HEK293 (cell line): ENCODE measurements around the gene RNF144B.

Source experiments
- BCL6B ChIP-seq: fragments of 450-650 bp; formaldehyde crosslinking; IDR thresholded peaks from 2 replicates; pipeline ENCODE4 v1.5.1; 2017; ENCODE audit warnings: missing biosample characterization, missing genetic modification characterization
- GFI1B ChIP-seq: fragments of 450-650 bp; formaldehyde crosslinking; IDR thresholded peaks from 2 replicates; pipeline ENCODE4 v1.5.1; 2016; ENCODE audit warnings: missing biosample characterization, missing genetic modification characterization
- GLI2 ChIP-seq: fragments of 450-650 bp; formaldehyde crosslinking; IDR thresholded peaks from 2 replicates; pipeline ENCODE4; 2017; ENCODE audit warnings: missing biosample characterization, missing genetic modification characterization, low read depth, borderline replicate concordance
- GLIS2 ChIP-seq: fragments of 450-650 bp; formaldehyde crosslinking; IDR thresholded peaks from 2 replicates; pipeline ENCODE4 v1.5.1; 2016; ENCODE audit warnings: missing biosample characterization, missing genetic modification characterization
- HOXD13 ChIP-seq: sonication (generic); formaldehyde crosslinking; IDR thresholded peaks from 2 replicates; pipeline ENCODE4 v1.8.0; 2022; ENCODE audit warnings: missing genetic modification reagents, borderline replicate concordance
- SCRT1 ChIP-seq: fragments of 450-650 bp; formaldehyde crosslinking; IDR thresholded peaks from 2 replicates; pipeline ENCODE4 v1.5.1; 2016; ENCODE audit warnings: missing biosample characterization, missing genetic modification characterization, borderline replicate concordance
- SP2 ChIP-seq: fragments of 450-650 bp; formaldehyde crosslinking; IDR thresholded peaks from 2 replicates; pipeline ENCODE4 v1.5.1; 2016; ENCODE audit warnings: missing biosample characterization, missing genetic modification characterization
- ZBTB21 ChIP-seq: fragments of 450-650 bp; formaldehyde crosslinking; IDR thresholded peaks from 2 replicates; pipeline ENCODE4 v1.5.1; 2017; ENCODE audit warnings: missing biosample characterization, missing genetic modification characterization
- ZBTB8A ChIP-seq: fragments of 450-650 bp; formaldehyde crosslinking; IDR thresholded peaks from 2 replicates; pipeline ENCODE4 v1.5.1; 2016; ENCODE audit warnings: missing biosample characterization, missing genetic modification characterization
- ZFP69B ChIP-seq: fragments of 450-650 bp; formaldehyde crosslinking; IDR thresholded peaks from 2 replicates; pipeline ENCODE4 v1.5.1; 2016; ENCODE audit warnings: missing biosample characterization, missing genetic modification characterization
- ZIC2 ChIP-seq: fragments of 450-650 bp; formaldehyde crosslinking; IDR thresholded peaks from 2 replicates; pipeline ENCODE4 v1.5.1; 2016; ENCODE audit warnings: missing biosample characterization, missing genetic modification characterization
- ZNF169 ChIP-seq: fragments of 450-650 bp; formaldehyde crosslinking; IDR thresholded peaks from 2 replicates; pipeline ENCODE4 v1.5.1; 2016; ENCODE audit warnings: missing biosample characterization, missing genetic modification characterization
- ZNF223 ChIP-seq: fragments of 450-650 bp; formaldehyde crosslinking; IDR thresholded peaks from 2 replicates; pipeline ENCODE4 v1.5.1; 2016; ENCODE audit warnings: missing biosample characterization, missing genetic modification characterization
- ZNF24 ChIP-seq: fragments of 450-650 bp; formaldehyde crosslinking; IDR thresholded peaks from 2 replicates; pipeline ENCODE4 v1.5.1; 2016; ENCODE audit warnings: missing biosample characterization, missing genetic modification characterization
- ZNF311 ChIP-seq: fragments of 450-650 bp; formaldehyde crosslinking; IDR thresholded peaks from 2 replicates; pipeline ENCODE4 v1.5.1; 2017; ENCODE audit warnings: missing biosample characterization, missing genetic modification characterization, borderline replicate concordance
- ZNF350 ChIP-seq: fragments of 450-650 bp; formaldehyde crosslinking; IDR thresholded peaks from 2 replicates; pipeline ENCODE4 v1.5.0; 2017; ENCODE audit warnings: missing biosample characterization, mild to moderate bottlenecking, missing genetic modification characterization
- ZNF391 ChIP-seq: fragments of 450-650 bp; formaldehyde crosslinking; IDR thresholded peaks from 2 replicates; pipeline ENCODE4 v1.5.1; 2016; ENCODE audit warnings: low read depth, missing biosample characterization, missing genetic modification characterization, borderline replicate concordance
- ZNF426 ChIP-seq: fragments of 450-650 bp; formaldehyde crosslinking; IDR thresholded peaks from 2 replicates; pipeline ENCODE4 v1.5.1; 2017; ENCODE audit warnings: missing biosample characterization, missing genetic modification characterization, mild to moderate bottlenecking, inconsistent platforms, moderate library complexity
- ZNF560 ChIP-seq: fragments of 450-650 bp; formaldehyde crosslinking; IDR thresholded peaks from 2 replicates; pipeline ENCODE4 v1.5.1; 2017; ENCODE audit warnings: missing biosample characterization, missing genetic modification characterization, borderline replicate concordance
- ZNF600 ChIP-seq: fragments of 450-650 bp; formaldehyde crosslinking; IDR thresholded peaks from 2 replicates; pipeline ENCODE4 v1.5.1; 2016; ENCODE audit warnings: missing biosample characterization, missing genetic modification characterization
- ZNF629 ChIP-seq: fragments of 450-650 bp; formaldehyde crosslinking; IDR thresholded peaks from 2 replicates; pipeline ENCODE4 v1.5.1; 2017; ENCODE audit warnings: missing biosample characterization, missing genetic modification characterization
- ZNF639 ChIP-seq: fragments of 450-650 bp; formaldehyde crosslinking; IDR thresholded peaks from 2 replicates; pipeline ENCODE4 v1.5.1; 2016; ENCODE audit warnings: missing biosample characterization, missing genetic modification characterization
- ZNF645 ChIP-seq: fragments of 450-650 bp; formaldehyde crosslinking; IDR thresholded peaks from 2 replicates; pipeline ENCODE4; 2016; ENCODE audit warnings: missing biosample characterization, missing genetic modification characterization
- ZNF664 ChIP-seq: fragments of 450-650 bp; formaldehyde crosslinking; IDR thresholded peaks from 2 replicates; pipeline ENCODE4 v1.5.1; 2016; ENCODE audit warnings: missing biosample characterization, missing genetic modification characterization
- ZNF677 ChIP-seq: fragments of 450-650 bp; IDR thresholded peaks from 2 replicates; pipeline ENCODE4 v1.5.0; 2018; ENCODE audit warnings: missing biosample characterization, mild to moderate bottlenecking, missing genetic modification characterization, moderate library complexity
- ZNF692 ChIP-seq: fragments of 450-650 bp; formaldehyde crosslinking; IDR thresholded peaks from 2 replicates; pipeline ENCODE4 v1.5.1; 2016; ENCODE audit warnings: missing biosample characterization, missing genetic modification characterization
- ZNF843 ChIP-seq: fragments of 450-650 bp; formaldehyde crosslinking; IDR thresholded peaks from 2 replicates; pipeline ENCODE4 v1.5.1; 2016; ENCODE audit warnings: missing biosample characterization, missing genetic modification characterization
- ZSCAN16 ChIP-seq: fragments of 450-650 bp; formaldehyde crosslinking; IDR thresholded peaks from 2 replicates; pipeline ENCODE4 v1.5.1; 2016; ENCODE audit warnings: missing biosample characterization, missing genetic modification characterization
- ZSCAN4 ChIP-seq: fragments of 450-650 bp; formaldehyde crosslinking; IDR thresholded peaks from 2 replicates; pipeline ENCODE4 v1.5.1; 2017; ENCODE audit warnings: missing biosample characterization, missing genetic modification characterization
- TF ChIP-seq, protein P1 (sequence below): fragments of 450-650 bp; formaldehyde crosslinking; IDR thresholded peaks from 2 replicates; pipeline ENCODE4 v1.5.1; 2016; ENCODE audit warnings: missing biosample characterization, missing genetic modification characterization, low read depth

The RNF144B gene

DNA sequence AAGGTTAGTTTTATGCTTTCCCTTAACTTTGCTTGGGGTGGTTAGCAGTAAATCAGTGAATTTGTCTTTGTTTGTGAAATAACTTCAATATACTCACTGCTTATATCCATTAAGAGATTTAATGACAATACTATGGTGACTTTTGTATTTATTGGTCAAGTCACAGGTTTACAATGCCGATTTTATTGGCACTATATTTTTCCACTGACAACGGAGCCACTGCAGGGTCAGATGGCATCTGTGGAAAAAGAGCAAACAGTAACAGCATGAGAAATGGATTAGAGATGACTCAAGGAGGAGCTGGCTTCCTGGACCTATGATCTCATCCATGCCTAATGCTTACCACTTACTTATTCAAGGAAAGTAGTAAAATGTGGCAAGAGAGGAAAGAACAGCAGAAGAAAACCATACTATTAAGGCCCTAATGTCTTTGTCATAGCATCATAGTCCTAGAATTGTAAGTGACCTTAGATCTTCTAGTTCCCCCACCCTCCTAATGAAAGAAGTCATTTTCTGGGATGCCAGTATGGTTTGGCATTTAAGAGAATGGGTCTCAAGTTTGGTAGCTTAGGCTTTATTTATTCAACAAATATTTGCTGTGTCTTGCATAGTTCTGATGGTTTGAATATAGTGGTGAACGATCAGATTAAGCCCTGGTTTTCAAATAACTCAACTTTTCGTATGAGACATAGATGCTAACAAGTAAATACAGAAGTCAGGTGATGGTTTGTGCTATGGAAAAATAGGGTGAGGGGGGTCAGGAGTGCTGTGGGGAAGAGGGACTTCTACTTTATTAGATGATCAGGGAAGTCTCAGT, 18.5 kb downstream of the RNF144B start (continued):
- TF ChIP-seq ZBTB21 (tag by site-specific recombination) (0 out of 2 replicates have a peak, but pooled peaks have one; percentile 48), ZFP69B (tag by site-specific recombination) (0 out of 2 replicates have a peak, but pooled peaks have one; percentile 14), ZNF24 (tag by site-specific recombination) (peak; percentile 67), BCL6B (tag by site-specific recombination) (peak; percentile 71), ZNF350 (tag by site-specific recombination) (no peak), ZNF692 (tag by site-specific recombination) (0 out of 2 replicates have a peak, but pooled peaks have one; percentile 33), HOXD13 (CRISPR knock-in tag) (peak; percentile 78; the same call in 1 of the 2 replicates), SCRT1 (tag by site-specific recombination) (peak; percentile 63; the same call in 1 of the 2 replicates), GLI2 (tag by site-specific recombination) (peak; percentile 85), ZNF223 (0 out of 2 replicates have a peak, but pooled peaks have one; percentile 27), GLIS2 (tag by site-specific recombination) (no peak), ZNF645 (no peak), ZIC2 (peak; percentile 63), ZNF169 (no peak), ZNF629 (tag by site-specific recombination) (peak; percentile 87), ZNF560 (no peak), ZNF311 (tag by site-specific recombination) (no peak), SP2 (no peak), ZNF426 (tag by site-specific recombination) (no peak), ZNF677 (tag by site-specific recombination) (peak; percentile 81), ZSCAN16 (tag by site-specific recombination) (no peak), ZNF600 (tag by site-specific recombination) (0 out of 2 replicates have a peak, but pooled peaks have one; percentile 21), ZSCAN4 (tag by site-specific recombination) (no peak), ZNF391 (tag by site-specific recombination) (no peak), ZNF639 (tag by site-specific recombination) (peak; percentile 52; the same call in 1 of the 2 replicates), GFI1B (tag by site-specific recombination) (peak; percentile 67; the same call in 1 of the 2 replicates), ZBTB8A (tag by site-specific recombination) (no peak), ZNF664 (tag by site-specific recombination) (peak; percentile 8; the same call in 1 of the 2 replicates), ZNF843 (tag by site-specific recombination) (peak; percentile 98)
- TF ChIP-seq, protein P1, sequence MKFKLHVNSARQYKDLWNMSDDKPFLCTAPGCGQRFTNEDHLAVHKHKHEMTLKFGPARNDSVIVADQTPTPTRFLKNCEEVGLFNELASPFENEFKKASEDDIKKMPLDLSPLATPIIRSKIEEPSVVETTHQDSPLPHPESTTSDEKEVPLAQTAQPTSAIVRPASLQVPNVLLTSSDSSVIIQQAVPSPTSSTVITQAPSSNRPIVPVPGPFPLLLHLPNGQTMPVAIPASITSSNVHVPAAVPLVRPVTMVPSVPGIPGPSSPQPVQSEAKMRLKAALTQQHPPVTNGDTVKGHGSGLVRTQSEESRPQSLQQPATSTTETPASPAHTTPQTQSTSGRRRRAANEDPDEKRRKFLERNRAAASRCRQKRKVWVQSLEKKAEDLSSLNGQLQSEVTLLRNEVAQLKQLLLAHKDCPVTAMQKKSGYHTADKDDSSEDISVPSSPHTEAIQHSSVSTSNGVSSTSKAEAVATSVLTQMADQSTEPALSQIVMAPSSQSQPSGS (tag by site-specific recombination) = peak; percentile 54
